ENCODE measurements around the gene ALDH3A1.

GRCh38 chr17:19733953-19734526, 14.1 kb downstream of the ALDH3A1 start:
- TF ChIP-seq POLR2A (IDR thresholded peaks at IDR 0.05; ENCODE audit: low read depth, low read length) (no peak), TAF1 (IDR thresholded peaks at IDR 0.05; ENCODE audit: borderline replicate concordance, low read depth, low read length) (no peak)
